HG03469 (cell line): Measurements from ENCODE around the gene FBXO40.

ENCODE experiments used
- ATAC-seq: cut with Tn5 transposase; IDR thresholded peaks from one replicate; pipeline ENCODE4 v1.9.1; 2021; ENCODE audit warnings: mild to moderate bottlenecking, moderate library complexity, moderate number of reproducible peaks; ENCODE audit not compliant: unreplicated experiment

Gene FBXO40

DNA sequence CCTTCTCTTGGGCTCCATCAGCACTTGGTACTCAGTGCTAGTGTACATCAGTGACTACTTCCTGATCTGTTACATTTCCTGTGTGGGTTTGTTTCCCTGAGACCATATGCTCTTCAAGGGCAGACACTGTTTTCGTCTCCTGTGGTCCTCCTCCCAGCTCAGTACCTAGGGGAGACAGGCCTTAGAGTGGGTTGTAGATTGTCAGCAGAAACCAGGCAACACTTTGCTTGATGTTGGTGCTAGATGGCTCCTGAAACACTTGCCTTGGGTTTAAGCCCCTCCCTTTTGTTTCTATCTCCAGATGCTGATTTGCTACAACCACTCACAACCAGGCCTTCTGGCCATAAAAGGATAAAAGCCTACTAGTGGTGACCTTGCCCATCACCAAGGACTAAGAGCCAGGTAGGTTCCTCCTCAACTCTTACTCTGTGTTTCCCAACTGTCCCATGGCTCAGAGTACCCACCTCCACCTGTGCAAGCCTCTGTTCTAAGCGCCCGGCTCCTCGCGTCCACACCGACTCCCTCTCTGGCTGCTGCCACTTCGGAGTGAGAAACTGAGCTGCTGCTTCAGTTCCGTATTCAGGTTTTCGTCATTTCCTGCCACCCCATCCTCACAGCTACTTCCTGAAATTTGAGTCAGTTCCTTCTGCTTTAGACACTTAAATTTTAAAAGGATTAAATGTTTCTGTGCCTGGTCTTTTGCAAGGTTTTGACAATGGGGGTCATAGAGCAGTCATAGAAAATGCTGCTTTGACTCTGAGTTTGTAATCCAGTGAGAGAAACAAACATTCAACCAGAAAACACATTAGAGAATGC lies 67.4 kb downstream of the FBXO40 start, which contains the start of gene HCLS1:
HCLS1 (minus strand) TSS at position 548 of the 816 bp plus-strand sequence. CDS start 2,556 bp downstream, outside the sequence.
- ATAC-seq, result peak; percentile 75

DNA sequence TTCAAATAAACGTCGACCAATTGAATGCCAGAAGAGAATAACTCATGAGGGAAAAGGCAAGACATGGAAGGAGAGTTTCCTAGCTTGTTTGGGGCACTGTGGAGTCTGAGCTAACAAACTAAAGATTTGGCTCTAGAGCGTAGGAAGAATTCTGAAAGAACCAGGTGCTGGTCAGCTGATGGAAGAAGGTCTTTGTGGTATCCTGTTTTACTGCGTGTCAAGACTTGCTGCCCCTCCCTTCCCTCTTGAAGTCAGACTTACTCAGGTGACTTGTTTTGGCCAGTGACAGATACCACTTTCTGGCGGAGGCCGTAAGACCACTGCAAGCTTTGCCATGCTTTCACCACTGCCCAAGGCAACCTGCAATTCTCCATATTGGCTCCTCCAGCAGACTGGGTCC lies 68.2 kb downstream of the FBXO40 start:
- ATAC-seq, result no peak

DNA sequence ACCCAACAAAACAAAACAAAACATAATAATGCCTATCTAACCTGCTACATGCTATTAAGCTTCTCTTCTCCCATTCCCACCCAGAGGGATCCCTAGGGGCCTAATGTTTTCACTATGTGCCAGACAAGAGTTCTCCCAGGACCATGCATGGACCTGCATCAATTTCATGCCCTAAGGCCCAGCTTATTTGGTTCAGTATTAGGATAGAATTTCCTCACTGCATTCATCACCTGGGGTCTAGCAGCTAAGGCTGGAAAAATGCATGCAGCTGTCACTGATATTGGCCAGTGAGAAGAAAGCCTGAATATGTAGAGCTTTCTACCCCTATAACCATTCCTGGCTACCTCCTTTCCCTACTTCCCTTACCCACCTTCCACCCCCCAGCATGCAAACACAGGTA lies 69.6 kb downstream of the FBXO40 start:
- no peak for ATAC-seq

DNA sequence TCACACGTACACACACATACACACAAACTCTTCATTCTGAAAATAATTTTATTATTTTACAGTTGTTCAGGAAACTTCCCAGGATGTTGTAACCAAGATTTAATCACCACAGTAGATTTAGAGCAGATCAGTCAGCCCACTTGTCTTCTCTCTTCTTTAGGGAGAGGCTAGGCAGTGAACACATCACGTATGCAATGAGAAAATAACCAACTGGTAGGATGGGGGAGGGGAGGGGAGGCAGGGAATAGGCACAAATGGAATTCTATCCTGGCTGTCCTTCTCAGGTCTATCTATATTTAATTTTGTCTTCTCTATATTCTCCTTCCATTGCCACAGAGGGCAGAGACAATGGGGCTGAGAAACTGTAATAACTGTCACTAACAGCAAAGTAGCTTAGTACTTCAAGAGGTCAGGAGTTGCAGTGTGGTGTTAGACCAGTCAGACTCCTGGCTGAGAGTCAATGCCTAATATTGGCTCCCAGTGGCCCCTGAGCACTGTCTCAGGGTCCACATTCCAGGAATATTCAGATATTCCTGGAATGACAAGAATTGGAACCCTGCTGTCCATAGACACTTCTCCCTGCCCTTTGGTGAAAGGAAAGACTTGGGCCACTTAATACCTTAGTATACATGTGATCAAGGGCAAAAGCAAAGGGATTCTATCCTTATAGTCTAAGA lies 70.1 kb downstream of the FBXO40 start:
- no peak for ATAC-seq

DNA sequence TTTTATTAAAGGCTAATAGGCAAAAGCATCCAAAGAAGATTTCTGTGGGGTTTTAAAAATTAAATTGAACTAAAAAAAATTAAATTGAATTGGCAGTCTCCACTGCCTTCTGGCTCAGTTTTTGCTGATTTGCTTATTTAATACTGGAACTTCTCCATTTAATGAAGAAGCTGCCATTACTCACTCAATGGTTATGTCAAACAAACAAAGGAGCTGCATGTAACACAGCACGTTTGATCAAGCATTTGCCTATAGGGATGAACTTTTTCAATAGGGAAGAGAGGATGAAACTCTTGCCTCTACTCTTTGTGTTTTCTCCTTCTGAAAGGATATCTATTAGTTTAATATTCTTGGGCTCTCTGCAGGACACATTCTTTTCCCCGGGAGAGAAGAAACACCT lies 72.3 kb downstream of the FBXO40 start:
- no peak for ATAC-seq

DNA sequence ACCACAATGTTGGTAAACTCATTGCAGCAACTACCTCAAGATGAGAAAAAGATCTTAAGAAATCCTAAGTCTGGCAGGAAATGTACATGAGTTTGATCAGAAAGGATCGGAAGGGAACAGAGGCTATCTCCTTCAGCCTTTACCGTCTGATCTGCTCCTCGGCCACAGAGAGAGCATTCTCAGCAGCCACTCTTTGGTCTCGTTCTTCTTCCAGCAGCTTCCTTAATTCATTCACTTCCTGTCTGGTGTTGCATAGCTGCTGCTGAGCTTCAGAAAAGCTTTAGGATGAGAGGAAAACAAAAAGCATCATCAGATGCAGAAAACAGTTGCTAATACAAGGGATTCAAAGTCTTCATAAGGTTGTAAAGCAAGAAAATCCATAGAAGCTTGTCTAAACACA lies 74.2 kb downstream of the FBXO40 start:
- ATAC-seq, result no peak

DNA sequence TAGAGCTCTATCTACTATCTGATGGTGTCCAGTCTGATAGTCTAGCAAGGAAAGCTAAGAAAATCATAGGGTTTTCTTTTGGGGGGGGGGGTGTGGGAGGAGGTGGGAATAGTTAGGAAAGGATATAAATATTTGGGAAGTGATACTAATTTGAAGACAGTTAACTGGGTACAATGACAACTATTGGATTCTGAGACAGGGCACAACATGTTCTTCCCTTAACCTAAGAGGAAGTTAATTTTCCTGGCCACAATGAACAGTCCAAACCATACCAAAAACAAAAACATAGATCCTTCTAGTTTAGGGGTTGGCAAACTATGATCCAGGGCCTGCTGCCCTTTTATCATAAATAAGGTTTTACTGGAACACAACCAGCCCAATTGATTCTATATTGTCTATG lies 77.5 kb downstream of the FBXO40 start:
- ATAC-seq, result no peak

DNA sequence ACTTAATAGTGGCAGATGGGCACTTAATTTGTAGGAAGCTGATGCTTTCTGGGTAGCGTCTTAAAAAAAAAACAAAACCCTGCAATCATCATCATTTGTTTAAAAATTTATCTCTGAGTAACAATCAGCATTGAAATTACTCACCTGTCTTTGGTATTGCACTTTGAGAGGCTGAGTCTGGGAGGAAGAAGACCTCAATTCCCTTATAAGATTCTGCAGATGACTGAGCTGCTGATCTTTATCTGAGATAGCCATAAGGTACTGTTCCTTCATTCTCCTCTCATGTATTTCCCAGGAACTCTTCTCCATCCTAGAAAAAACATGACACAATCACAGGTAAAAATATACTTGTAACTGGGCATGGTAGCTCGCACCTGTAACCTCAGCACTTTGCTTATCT lies 84.0 kb downstream of the FBXO40 start:
- ATAC-seq, result no peak
